ENCODE measurements around the gene HOXC12.

The HOXC12 gene

DNA sequence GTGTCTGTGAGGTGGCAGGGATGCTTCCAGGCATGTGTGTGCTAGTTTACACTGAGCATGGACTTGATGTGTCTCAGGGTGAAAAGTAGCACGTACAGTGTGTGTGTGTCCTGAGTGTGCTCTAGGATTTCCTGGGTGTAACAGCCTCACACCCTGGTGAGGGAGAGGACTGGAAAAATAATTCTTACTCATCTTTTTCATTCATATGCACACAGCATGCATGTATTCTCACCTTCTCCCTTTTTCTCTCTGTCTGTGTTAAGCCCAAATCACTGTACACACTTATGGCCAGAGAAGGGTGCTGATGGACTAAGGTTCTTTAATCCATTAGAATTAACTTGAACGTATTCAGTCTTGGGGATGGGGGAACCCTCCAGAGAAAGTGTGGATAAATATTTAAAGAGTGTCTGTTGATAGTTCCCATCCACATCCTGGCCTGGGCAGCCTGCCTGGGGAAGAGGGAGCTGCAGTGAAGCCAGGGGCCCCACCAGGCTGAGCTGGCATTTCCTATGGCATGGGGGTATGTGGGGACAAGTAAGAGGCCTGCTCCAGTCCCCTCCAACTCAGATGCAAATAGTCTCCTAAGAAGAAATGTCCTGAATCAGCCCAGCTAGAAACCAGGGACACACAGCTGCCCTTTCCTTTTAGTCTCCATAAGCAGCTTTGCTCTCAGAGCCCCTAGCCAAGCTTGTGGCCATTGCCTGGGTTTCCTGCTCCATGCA is 53.0 kb downstream of the HOXC12 start:
- no peak for DNase-seq (ENCODE audit: low read depth in 3 of 3)

DNA sequence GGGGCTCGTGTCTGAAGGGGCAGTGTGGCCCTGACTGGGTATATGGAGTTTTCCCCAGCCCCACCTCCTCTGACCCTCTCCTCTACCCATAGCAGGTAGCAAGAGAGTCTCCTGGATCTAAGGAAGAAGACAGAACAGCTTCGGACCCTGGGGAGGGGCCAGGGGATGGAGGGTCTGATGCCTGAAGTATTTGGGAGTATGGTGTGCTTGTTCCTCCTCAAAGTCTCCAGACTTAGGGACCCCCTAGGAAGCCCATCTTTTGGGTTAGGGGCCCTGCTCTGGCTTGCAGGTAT is 53.5 kb downstream of the HOXC12 start:
- DNase-seq (ENCODE audit: low read depth in 3 of 3): no peak

Data from stimulated activated CD4-positive, alpha-beta T cell treated with anti-CD3 and anti-CD28 coated beads, TNF-alpha, amount 100 ng/mL, for 48 hours (primary cell).